K562 (cell line): ENCODE measurements around the gene KLHDC7B.

Source experiments
- ARID2 ChIP-seq: fragments of 450-650 bp; IDR thresholded peaks from 2 replicates; pipeline ENCODE4 v1.6.1; 2017; ENCODE audit warnings: antibody characterized with exemption, mild to moderate bottlenecking
- BHLHE40 ChIP-seq: IDR thresholded peaks from 2 replicates; pipeline ENCODE4 v1.6.1; 2011; ENCODE audit warnings: low read length, improper control_type of control experiment
- MBD2 ChIP-seq: sonication (generic); IDR thresholded peaks from 2 replicates; pipeline ENCODE4 v1.6.1; 2016; ENCODE audit warnings: low read depth, borderline replicate concordance
- MXI1 ChIP-seq: IDR thresholded peaks from 2 replicates; pipeline ENCODE4 v1.6.1; 2011; ENCODE audit warnings: low read depth, mild to moderate bottlenecking, improper control_type of control experiment, low read length
- POLR2AphosphoS5 ChIP-seq: IDR thresholded peaks from 2 replicates; pipeline ENCODE4 v1.6.1; 2011; ENCODE audit warnings: mild to moderate bottlenecking, low read depth, low read length, moderate library complexity; ENCODE audit not compliant: control insufficient read depth, insufficient read depth
- POLR2H ChIP-seq: IDR thresholded peaks from 2 replicates; pipeline ENCODE4 v1.6.1; 2016; ENCODE audit warnings: missing genetic modification characterization, low read depth, mild to moderate bottlenecking, control low read depth, missing compliant biosample characterization, moderate library complexity
- TGIF2 ChIP-seq: sonication (generic); formaldehyde crosslinking; IDR thresholded peaks from 2 replicates; pipeline ENCODE4 v1.8.1; 2022; ENCODE audit warnings: mild to moderate bottlenecking, missing genetic modification reagents, moderate library complexity

DNA sequence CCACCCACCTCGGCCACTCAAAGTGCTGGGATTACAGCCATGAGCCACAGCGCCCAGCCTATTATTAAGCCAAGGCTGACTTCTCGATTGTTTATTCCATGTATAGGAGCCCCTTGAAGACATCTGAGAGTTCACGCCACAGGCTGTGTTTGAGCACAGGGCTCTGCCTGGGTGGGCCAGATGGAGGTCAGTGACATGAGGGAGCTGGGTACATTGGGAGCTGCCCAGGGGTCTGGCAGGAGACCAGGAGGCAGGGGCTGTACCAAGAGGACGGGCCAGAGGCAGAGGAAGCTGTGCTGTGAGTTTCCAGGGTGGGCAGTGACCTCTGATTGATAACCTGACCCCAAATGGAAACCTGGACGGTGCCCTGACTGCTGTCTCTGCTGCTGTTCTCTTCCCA lies 43.6 kb upstream of the KLHDC7B start:
- TF ChIP-seq ARID2 (no peak), POLR2H (tag) (no peak), MBD2 (no peak), TGIF2 (no peak), BHLHE40 (no peak), POLR2AphosphoS5 (no peak), MXI1 (no peak)
